Head of caudate nucleus (tissue), 42 donors: ENCODE results near the gene SYNPO2L.
A peak's percentile ranks its signal among the peaks of the same experiment; 100 is the strongest.
"Not testable (repeated sequence)": the region's sequence is repeated elsewhere in the genome, so short reads cannot be mapped to it uniquely, and the experiment has no call there.

Experiments
- DNase-seq, 42 donors: peaks; one replicate each; pipeline versions ENCODE4 v3.0.0 to v3.0.0-alpha.2; 2020 to 2021; ENCODE audit warnings: mixed read lengths in 7 of 42
- intact Hi-C: fragments of 100-400 bp; cut with DNase I; formaldehyde crosslinking; loops from one replicate; pipeline ENCODE4 v1.15.0; 2022

The SYNPO2L gene

GRCh38 chr10:73627300-73627699, 28.5 kb downstream of the SYNPO2L start:
- intact Hi-C loops: no loop called here
- no peak for DNase-seq

- intact Hi-C loops: no loop called here
- DNase-seq: peak; percentile 75 to 97 (median 90)
These were observed 29.7 kb downstream of the SYNPO2L start for GRCh38 chr10:73625884-73626752.

GRCh38 chr10:73625004-73625883, 30.6 kb downstream of the SYNPO2L start:
- intact Hi-C loops: no loop called here

GRCh38 chr10:73623056-73623455, 32.8 kb downstream of the SYNPO2L start:
- peak in 1 of 42 donors; percentile 28 for DNase-seq
- intact Hi-C loops: no loop called here

More at GRCh38 chr10:73625004-73625883, 30.6 kb downstream of the SYNPO2L start:
- DNase-seq: peak in 33 of 42 donors; percentile 19 to 72 (median 43)

GRCh38 chr10:73620974-73621373, 34.9 kb downstream of the SYNPO2L start:
- peak in 1 of 42 donors; percentile 2 for DNase-seq
- intact Hi-C loops: not testable (repeated sequence)

GRCh38 chr10:73617143-73617542, 38.7 kb downstream of the SYNPO2L start:
- intact Hi-C loops, DNase-seq: not testable (repeated sequence)

- intact Hi-C loops: no loop called here
- no peak for DNase-seq
These were observed 41.1 kb downstream of the SYNPO2L start for GRCh38 chr10:73614720-73615119.

GRCh38 chr10:73609116-73609515, 46.7 kb downstream of the SYNPO2L start:
- intact Hi-C loops: no loop called here
- DNase-seq: no peak

GRCh38 chr10:73601486-73601921, 54.3 kb downstream of the SYNPO2L start:
- peak in 15 of 42 donors; percentile 12 to 57 (median 33) for DNase-seq
- intact Hi-C loops: no loop called here

GRCh38 chr10:73597346-73597745, 58.5 kb downstream of the SYNPO2L start:
- intact Hi-C loops: no loop called here
- DNase-seq: no peak
